ENCODE measurements around the gene LRRC32. TPM values are rescaled to one million over a fixed set of nuclear protein-coding genes. Genes with fewer than 3 reads are reported as not detected.
A peak's percentile ranks its signal among the peaks of the same experiment; 100 is the strongest.

Gene LRRC32
- total RNA-seq, 1 donor from 2014 or later = 111 TPM

GRCh38 chr11:76682684-76683083 is 12.1 kb upstream of the LRRC32 start:
- H3K4me3 ChIP-seq = no peak overlapping the region
- TF ChIP-seq, protein P1, sequence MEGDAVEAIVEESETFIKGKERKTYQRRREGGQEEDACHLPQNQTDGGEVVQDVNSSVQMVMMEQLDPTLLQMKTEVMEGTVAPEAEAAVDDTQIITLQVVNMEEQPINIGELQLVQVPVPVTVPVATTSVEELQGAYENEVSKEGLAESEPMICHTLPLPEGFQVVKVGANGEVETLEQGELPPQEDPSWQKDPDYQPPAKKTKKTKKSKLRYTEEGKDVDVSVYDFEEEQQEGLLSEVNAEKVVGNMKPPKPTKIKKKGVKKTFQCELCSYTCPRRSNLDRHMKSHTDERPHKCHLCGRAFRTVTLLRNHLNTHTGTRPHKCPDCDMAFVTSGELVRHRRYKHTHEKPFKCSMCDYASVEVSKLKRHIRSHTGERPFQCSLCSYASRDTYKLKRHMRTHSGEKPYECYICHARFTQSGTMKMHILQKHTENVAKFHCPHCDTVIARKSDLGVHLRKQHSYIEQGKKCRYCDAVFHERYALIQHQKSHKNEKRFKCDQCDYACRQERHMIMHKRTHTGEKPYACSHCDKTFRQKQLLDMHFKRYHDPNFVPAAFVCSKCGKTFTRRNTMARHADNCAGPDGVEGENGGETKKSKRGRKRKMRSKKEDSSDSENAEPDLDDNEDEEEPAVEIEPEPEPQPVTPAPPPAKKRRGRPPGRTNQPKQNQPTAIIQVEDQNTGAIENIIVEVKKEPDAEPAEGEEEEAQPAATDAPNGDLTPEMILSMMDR (IDR thresholded peaks at IDR 0.05) = no peak
- DNase-seq = no peak
- H3K4me1 ChIP-seq = peaks cover 6% of the 10 kb centered on the region
- no peaks in the 10 kb centered on the region for H3K27me3 ChIP-seq
- H3K36me3 ChIP-seq = no peaks in the 10 kb centered on the region
- intact Hi-C loops (cut with DNase I) = no loop called here
- no peak overlapping the region for H3K27ac ChIP-seq
- ATAC-seq = no peak
- H3K9me3 ChIP-seq = no peaks in the 10 kb centered on the region

GRCh38 chr11:76682106-76682505 is 11.6 kb upstream of the LRRC32 start:
- Histone ChIP-seq H3K9me3 (no peaks in the 10 kb centered on the region), H3K4me1 (peaks cover 6% of the 10 kb centered on the region), H3K27me3 (no peaks in the 10 kb centered on the region), H3K36me3 (no peaks in the 10 kb centered on the region), H3K4me3 (no peak overlapping the region), H3K27ac (no peak overlapping the region)
- TF ChIP-seq, protein P1 (IDR thresholded peaks at IDR 0.05) = no peak
- ATAC-seq (no peak), DNase-seq (no peak)
- intact Hi-C loops (cut with DNase I) = no loop called here

DNA sequence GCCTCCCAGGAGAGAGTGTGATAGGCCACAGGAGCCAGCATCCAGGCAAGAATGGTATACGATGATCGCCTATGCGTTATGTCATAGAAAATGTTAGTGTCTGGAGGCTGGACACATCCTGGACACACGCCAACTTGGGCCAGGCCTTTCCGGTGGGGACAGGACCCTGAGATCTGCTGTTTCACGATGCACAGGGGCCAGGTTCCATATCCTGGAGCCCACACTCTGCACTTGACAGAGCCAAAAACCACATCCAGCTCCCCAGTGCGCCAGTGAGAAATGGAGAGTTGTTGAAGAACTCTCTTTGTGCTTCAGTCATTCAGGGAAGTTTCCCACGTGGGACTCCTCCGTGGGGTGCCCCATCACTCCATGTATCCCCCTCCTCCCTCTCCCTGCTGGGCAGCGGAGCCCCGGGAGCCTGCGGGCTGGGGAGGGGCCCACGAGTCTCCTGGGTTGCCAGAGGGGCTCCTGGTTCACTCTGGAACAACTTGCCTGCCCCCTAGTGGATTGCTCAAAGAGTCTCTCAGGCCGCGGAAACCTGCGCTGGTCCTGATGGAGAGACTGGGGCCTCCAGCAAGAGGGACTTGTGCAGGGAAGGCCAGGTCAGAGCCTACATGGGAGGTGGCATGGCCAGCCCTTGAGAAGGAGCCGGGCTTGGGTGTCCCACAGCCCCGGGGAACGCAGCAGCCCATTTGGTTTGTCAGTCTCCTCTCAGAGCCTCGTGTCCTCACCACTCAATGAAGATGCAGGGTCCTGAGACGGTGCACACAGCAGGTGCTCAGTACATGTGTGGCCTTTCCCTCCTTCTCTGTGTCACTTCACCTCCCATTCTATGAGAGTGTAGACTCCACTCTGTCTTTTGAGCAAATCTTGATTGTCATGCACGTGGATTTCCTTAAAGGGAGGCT is 10.2 kb upstream of the LRRC32 start:
- H3K4me3 ChIP-seq = no peak overlapping the region
- H3K9me3 ChIP-seq = no peaks in the 10 kb centered on the region
- ATAC-seq (peak; percentile 73), DNase-seq (no peak)
- intact Hi-C loops (cut with DNase I) = no loop called here
- no peaks in the 10 kb centered on the region for H3K36me3 ChIP-seq
- TF ChIP-seq, protein P1 (IDR thresholded peaks at IDR 0.05) = peak; percentile 80
- H3K27ac ChIP-seq = no peak overlapping the region
- peaks cover 6% of the 10 kb centered on the region for H3K4me1 ChIP-seq
- no peaks in the 10 kb centered on the region for H3K27me3 ChIP-seq

DNA sequence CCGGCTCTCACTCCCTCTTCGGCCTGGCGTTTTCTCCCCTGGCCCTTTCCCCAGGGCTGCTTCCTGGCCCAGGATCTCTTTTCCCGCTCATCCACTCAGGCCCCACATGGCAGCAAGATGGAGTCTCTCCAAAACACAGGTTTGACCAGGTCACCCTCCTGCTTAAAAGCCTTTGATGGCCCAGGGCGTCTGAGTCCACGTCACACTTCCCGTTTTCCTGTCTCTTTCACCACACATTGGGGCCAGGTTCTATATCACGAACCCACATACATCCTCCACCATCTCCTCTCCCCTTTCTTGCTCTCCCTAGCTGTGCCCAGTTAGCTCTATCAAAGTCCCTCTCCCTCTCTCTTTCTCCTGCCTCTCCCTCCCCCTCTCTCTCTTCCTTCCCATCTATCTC is 7.8 kb upstream of the LRRC32 start:
- Histone ChIP-seq H3K36me3 (no peaks in the 10 kb centered on the region), H3K27me3 (no peaks in the 10 kb centered on the region), H3K27ac (no peak overlapping the region), H3K9me3 (no peaks in the 10 kb centered on the region), H3K4me1 (peaks cover 10% of the 10 kb centered on the region), H3K4me3 (no peak overlapping the region)
- TF ChIP-seq, protein P1 (IDR thresholded peaks at IDR 0.05) = no peak
- DNase-seq (no peak), ATAC-seq (no peak)
- intact Hi-C loops (cut with DNase I) = loop anchor here (10.0 kb wide), 1 partner anchor 124 kb away; no protein-coding TSS in a partner anchor

- no peak for ATAC-seq
- no peak for DNase-seq
- H3K27ac ChIP-seq = no peak overlapping the region
- H3K27me3 ChIP-seq = no peaks in the 10 kb centered on the region
- TF ChIP-seq, protein P1 (IDR thresholded peaks at IDR 0.05) = no peak
- intact Hi-C loops (cut with DNase I) = loop anchor here (10.0 kb wide), 1 partner anchor 123 kb away; no protein-coding TSS in a partner anchor
- H3K36me3 ChIP-seq = no peaks in the 10 kb centered on the region
- no peaks in the 10 kb centered on the region for H3K9me3 ChIP-seq
- H3K4me1 ChIP-seq = peaks cover 19% of the 10 kb centered on the region
- no peak overlapping the region for H3K4me3 ChIP-seq
These were observed 6.9 kb upstream of the LRRC32 start for GRCh38 chr11:76677458-76677765.

Data from upper lobe of right lung (tissue), 1 donor.